Naive thymus-derived CD8-positive, alpha-beta T cell (primary cell): Measurements from ENCODE around the gene RNF152. TPM values are rescaled to one million over a fixed set of nuclear protein-coding genes. Genes with fewer than 3 reads are reported as not detected.

Experiments
- ATAC-seq, 2 donors: fragments of 150-1000 bp; cut with Tn5 transposase in 1 of 2; sonication (Bioruptor Pico), chemical (Tn5 transposase) in 1 of 2; 1 replicate in 1 of 2; 2 replicates in 1 of 2; pipeline ENCODE4 v1.10.0; 2021; ENCODE audit warnings: mild to moderate bottlenecking in 2 of 2, moderate library complexity in 2 of 2
- POLR2A ChIA-PET: fragments of 350-600 bp; sonication (Branson Sonifier 250); formaldehyde crosslinking; loops from one replicate; lab custom pipeline; 2021; ENCODE audit warnings: antibody characterized with exemption; lab: Charles Lee
- DNase-seq, 10 donors: peaks; one replicate each; pipeline versions ENCODE4 v3.0.0 to v3.0.0-alpha.2; 2020 to 2022
- H3K27ac Mint-ChIP-seq, 10 donors: one replicate each; pipeline ENCODE4 v1.8.0; 2020 to 2022; ENCODE audit warnings: mild to moderate bottlenecking in 10 of 10, mixed read lengths in 10 of 10, moderate library complexity in 4 of 10, inconsistent platforms in 1 of 10
- H3K27me3 Mint-ChIP-seq, 5 donors: one replicate each; pipeline ENCODE4 v1.8.0; 2021 to 2022; ENCODE audit warnings: mixed read lengths in 5 of 5
- H3K36me3 Mint-ChIP-seq, 3 donors: one replicate each; pipeline ENCODE4 v1.8.0; 2020 to 2022; ENCODE audit warnings: mixed read lengths in 3 of 3, mild to moderate bottlenecking in 2 of 3, inconsistent platforms in 1 of 3
- H3K4me1 Mint-ChIP-seq, 4 donors: one replicate each; pipeline ENCODE4 v1.8.0; 2021 to 2022; ENCODE audit warnings: mixed read lengths in 4 of 4
- H3K4me3 Mint-ChIP-seq, 10 donors: one replicate each; pipeline ENCODE4 v1.8.0; 2020 to 2022; ENCODE audit warnings: mild to moderate bottlenecking in 10 of 10, mixed read lengths in 10 of 10, moderate library complexity in 6 of 10, inconsistent platforms in 1 of 10
- H3K9me3 Mint-ChIP-seq, 9 donors: one replicate each; pipeline ENCODE4 v1.8.0; 2020 to 2022; ENCODE audit warnings: mixed read lengths in 9 of 9, mild to moderate bottlenecking in 3 of 9, inconsistent platforms in 1 of 9, moderate library complexity in 1 of 9
- polyA plus RNA-seq, 3 donors: library from polyadenylated mRNA; unstranded; fragments of 300-500 nt; fragmentation: Illumina TruSeq; gene quantifications; one replicate each; pipeline ENCODE4 v1.2.3, GENCODE V29; 2021
- total RNA-seq, 8 experiments: library from RNA in 2 of 8; stranded (reverse) in 2 of 8; gene quantifications; one replicate each; pipeline ENCODE4 v1.2.3 and lab custom pipeline; 2021 to 2026

Gene RNF152
- total and polyA plus RNA-seq, 5 experiments from 2014 or later: 0.19 to 0.23 TPM; not detected in 3

- H3K4me3 Mint-ChIP-seq: no peak overlapping the region
- no peaks in the 10 kb centered on the region for H3K9me3 Mint-ChIP-seq
- peaks cover 0 to 18% (median 10%) of the 10 kb centered on the region in 5 donors for H3K27me3 Mint-ChIP-seq
- POLR2A ChIA-PET: no interaction called here
- H3K36me3 Mint-ChIP-seq: peaks cover 0 to 2% (median 0%) of the 10 kb centered on the region in 3 donors
- H3K4me1 Mint-ChIP-seq: peaks cover 0 to 1% (median 0%) of the 10 kb centered on the region in 4 donors
- no peak for ATAC-seq
- H3K27ac Mint-ChIP-seq: no peak overlapping the region
- no peak for DNase-seq
Observed at GRCh38 chr18:61912476-61912875, 19.7 kb upstream of the RNF152 start.

GRCh38 chr18:61910101-61910500 is 17.3 kb upstream of the RNF152 start:
- POLR2A ChIA-PET: no interaction called here
- H3K27ac Mint-ChIP-seq: no peak overlapping the region
- H3K9me3 Mint-ChIP-seq: no peaks in the 10 kb centered on the region
- no peak overlapping the region for H3K4me3 Mint-ChIP-seq
- no peaks in the 10 kb centered on the region for H3K36me3 Mint-ChIP-seq
- DNase-seq: no peak
- no peak for ATAC-seq
- H3K4me1 Mint-ChIP-seq: no peaks in the 10 kb centered on the region
- peaks cover 3 to 19% (median 16%) of the 10 kb centered on the region in 5 donors for H3K27me3 Mint-ChIP-seq

GRCh38 chr18:61908661-61909060 is 15.9 kb upstream of the RNF152 start:
- Mint-ChIP-seq H3K27me3 (peaks cover 5 to 26% (median 16%) of the 10 kb centered on the region in 5 donors), H3K27ac (no peak overlapping the region), H3K9me3 (no peaks in the 10 kb centered on the region), H3K4me1 (no peaks in the 10 kb centered on the region), H3K4me3 (no peak overlapping the region), H3K36me3 (no peaks in the 10 kb centered on the region)
- POLR2A ChIA-PET: no interaction called here
- no peak for ATAC-seq
- DNase-seq: no peak

DNA sequence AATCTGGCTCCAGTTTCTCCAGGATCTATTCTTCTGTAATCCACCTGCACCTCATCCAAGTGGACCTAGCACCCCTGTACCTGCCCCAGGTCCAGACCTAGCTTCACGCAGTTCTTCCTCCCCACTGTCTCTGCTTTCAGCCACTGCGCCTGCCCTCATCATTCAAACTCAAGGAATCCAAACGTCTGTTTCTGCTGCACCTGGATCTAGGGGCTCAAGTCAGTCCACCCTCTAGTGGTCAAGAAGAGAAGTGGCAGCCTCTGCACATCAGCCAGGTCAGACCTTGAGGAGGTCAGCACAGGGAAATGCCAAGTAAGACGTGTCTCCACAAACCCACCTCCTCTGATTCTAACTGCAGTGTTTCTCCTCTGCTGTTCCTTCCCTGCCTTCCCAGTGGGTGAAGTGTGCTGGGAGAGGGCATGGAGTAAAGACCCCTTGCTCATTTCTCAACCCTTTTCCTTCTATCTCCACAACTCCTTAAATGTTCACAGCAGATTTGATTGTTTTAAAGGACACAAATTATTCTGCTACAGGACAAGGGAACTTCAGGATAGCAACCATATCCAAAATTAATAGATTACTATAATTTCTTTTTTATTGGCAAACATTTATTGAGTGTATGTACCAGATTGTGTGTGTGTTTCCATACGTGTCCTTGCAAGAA is 8.6 kb upstream of the RNF152 start:
- Mint-ChIP-seq H3K36me3 (no peaks in the 10 kb centered on the region), H3K27me3 (peaks cover 15 to 39% (median 35%) of the 10 kb centered on the region in 5 donors)
- POLR2A ChIA-PET: no interaction called here

GRCh38 chr18:61900504-61901281 is 7.9 kb upstream of the RNF152 start:
- Mint-ChIP-seq H3K4me3 (no peak overlapping the region), H3K27me3 (peaks cover 15 to 38% (median 36%) of the 10 kb centered on the region in 5 donors), H3K9me3 (no peaks in the 10 kb centered on the region), H3K36me3 (no peaks in the 10 kb centered on the region), H3K27ac (no peak overlapping the region), H3K4me1 (peaks cover 0 to 6% (median 2%) of the 10 kb centered on the region in 4 donors)
- ATAC-seq: no peak
- DNase-seq: no peak
- POLR2A ChIA-PET: no interaction called here

More for the DNA sequence above, 8.6 kb upstream of the RNF152 start:
- DNase-seq (peak in 8 of 10 donors; percentile 17 to 50 (median 30)), ATAC-seq (peak; percentile 77)
- H3K27ac Mint-ChIP-seq: no peak overlapping the region
- no peak overlapping the region for H3K4me3 Mint-ChIP-seq
- peaks cover 0 to 6% (median 2%) of the 10 kb centered on the region in 4 donors for H3K4me1 Mint-ChIP-seq
- no peaks in the 10 kb centered on the region for H3K9me3 Mint-ChIP-seq

GRCh38 chr18:61898640-61899101 is 5.9 kb upstream of the RNF152 start:
- ATAC-seq: no peak

GRCh38 chr18:61896757-61897156 is 4.0 kb upstream of the RNF152 start:
- H3K27me3 Mint-ChIP-seq: peaks cover 14 to 40% (median 20%) of the 10 kb centered on the region in 5 donors
- peak overlapping the region in 1 of 10 donors; percentile 21 for H3K27ac Mint-ChIP-seq
- POLR2A ChIA-PET: no interaction called here
- ATAC-seq: no peak
- DNase-seq: no peak
- H3K4me1 Mint-ChIP-seq: peaks cover 9 to 28% (median 16%) of the 10 kb centered on the region in 4 donors
- peak overlapping the region in 1 of 10 donors; percentile 4 for H3K4me3 Mint-ChIP-seq
- H3K9me3 Mint-ChIP-seq: no peaks in the 10 kb centered on the region
- no peaks in the 10 kb centered on the region for H3K36me3 Mint-ChIP-seq

More at GRCh38 chr18:61898640-61899101, 5.9 kb upstream of the RNF152 start:
- POLR2A ChIA-PET: no interaction called here
- peaks cover 2 to 12% (median 6%) of the 10 kb centered on the region in 4 donors for H3K4me1 Mint-ChIP-seq
- H3K27me3 Mint-ChIP-seq: peaks cover 15 to 36% (median 35%) of the 10 kb centered on the region in 5 donors
- H3K9me3 Mint-ChIP-seq: no peaks in the 10 kb centered on the region
- H3K27ac Mint-ChIP-seq: no peak overlapping the region
- no peak overlapping the region for H3K4me3 Mint-ChIP-seq
- H3K36me3 Mint-ChIP-seq: no peaks in the 10 kb centered on the region
- DNase-seq: no peak

DNA sequence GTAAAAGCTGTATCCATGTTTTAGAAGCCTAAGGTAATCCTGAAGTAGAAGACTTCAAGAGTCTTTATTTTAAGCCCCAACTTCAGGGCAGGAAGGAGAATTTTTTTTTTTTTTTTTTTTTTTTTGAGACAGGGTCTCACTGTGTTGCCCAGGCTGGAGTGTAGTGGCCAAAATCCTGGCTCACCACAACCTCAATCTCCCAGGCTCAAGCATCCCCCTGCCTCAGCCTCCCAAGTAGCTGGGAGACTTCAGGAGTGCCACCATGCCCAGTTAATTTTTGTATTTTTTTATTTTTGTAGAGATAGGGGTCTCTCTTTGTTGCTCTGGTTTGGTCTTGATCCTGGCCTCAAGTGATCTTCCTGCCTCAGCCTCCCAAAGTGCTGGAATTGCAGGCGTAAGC is 3.3 kb upstream of the RNF152 start:
- Mint-ChIP-seq H3K4me3 (no peak overlapping the region), H3K4me1 (peaks cover 7 to 23% (median 15%) of the 10 kb centered on the region in 4 donors), H3K27me3 (peaks cover 10 to 41% (median 14%) of the 10 kb centered on the region in 5 donors), H3K27ac (no peak overlapping the region), H3K36me3 (no peaks in the 10 kb centered on the region), H3K9me3 (no peaks in the 10 kb centered on the region)
- POLR2A ChIA-PET: interaction anchor here (0.6 kb wide), 1 partner anchor 25 kb away, joined by 9 read pairs; no protein-coding TSS in a partner anchor
- ATAC-seq (no peak), DNase-seq (no peak)

- POLR2A ChIA-PET: interaction anchor here (0.7 kb wide), 1 partner anchor 217 kb away, joined by 3 read pairs; no protein-coding TSS in a partner anchor
Observed at GRCh38 chr18:61894751-61895524, 2.1 kb upstream of the RNF152 start.

GRCh38 chr18:61893971-61894750 is 1.4 kb upstream of the RNF152 start:
- POLR2A ChIA-PET: no interaction called here
- peaks cover 5 to 46% (median 18%) of the 10 kb centered on the region in 5 donors for H3K27me3 Mint-ChIP-seq
- peak; percentile 81 to 89 for ATAC-seq

More at GRCh38 chr18:61894751-61895524, 2.1 kb upstream of the RNF152 start:
- H3K27me3 Mint-ChIP-seq: peaks cover 5 to 44% (median 18%) of the 10 kb centered on the region in 5 donors
- ATAC-seq (no peak), DNase-seq (peak in 2 of 10 donors; percentile 2 to 4)
- H3K9me3 Mint-ChIP-seq: no peaks in the 10 kb centered on the region
- peak overlapping the region; percentile 39 to 96 (median 72) for H3K4me3 Mint-ChIP-seq
- H3K4me1 Mint-ChIP-seq: peaks cover 7 to 21% (median 15%) of the 10 kb centered on the region in 4 donors
- H3K36me3 Mint-ChIP-seq: no peaks in the 10 kb centered on the region
- peak overlapping the region in 3 of 10 donors; percentile 40 to 53 (median 48) for H3K27ac Mint-ChIP-seq

DNA sequence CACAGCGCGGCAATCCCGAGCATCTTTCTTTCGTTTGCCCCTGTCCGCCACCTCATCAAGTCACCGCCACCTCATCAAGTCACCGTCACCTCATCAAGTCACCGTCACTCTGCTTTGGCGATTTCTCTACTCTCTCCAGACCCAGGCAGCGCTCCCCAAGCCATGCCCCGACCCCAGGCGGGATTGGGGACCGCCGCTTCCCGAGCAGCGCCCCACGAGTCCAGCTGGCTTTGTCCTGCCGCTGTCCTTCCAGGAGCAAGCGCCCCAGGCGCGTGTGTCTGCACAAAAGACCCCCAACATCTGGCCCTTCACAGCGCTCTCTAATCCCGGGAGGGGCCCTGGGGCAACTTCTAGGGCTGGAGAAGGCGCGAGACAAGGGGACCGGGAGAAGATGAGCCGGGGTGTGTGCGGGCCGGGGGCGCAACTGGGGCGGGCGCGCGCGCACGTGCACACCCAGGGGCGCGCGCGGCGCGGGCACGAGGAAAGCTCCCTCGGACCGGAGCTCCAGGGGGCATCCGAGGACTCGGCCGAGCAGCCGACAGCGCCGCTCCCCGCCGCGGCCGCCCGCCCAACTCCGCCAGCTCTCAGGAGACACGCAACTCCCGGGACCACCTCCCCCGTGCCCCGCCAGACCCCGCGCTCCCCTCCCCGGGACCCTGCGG is 633 bp upstream of the RNF152 start:
- peak; percentile 26 to 36 for ATAC-seq
- Mint-ChIP-seq H3K4me3 (peak overlapping the region; percentile 82 to 96 (median 91)), H3K9me3 (no peaks in the 10 kb centered on the region), H3K36me3 (no peaks in the 10 kb centered on the region), H3K4me1 (peaks cover 7 to 21% (median 15%) of the 10 kb centered on the region in 4 donors), H3K27me3 (peaks cover 5 to 44% (median 18%) of the 10 kb centered on the region in 5 donors), H3K27ac (peak overlapping the region in 4 of 10 donors; percentile 10 to 84 (median 74))
- POLR2A ChIA-PET: no interaction called here
- DNase-seq: peak in 4 of 10 donors; percentile 7 to 34 (median 16)

More at GRCh38 chr18:61893971-61894750, 1.4 kb upstream of the RNF152 start:
- Mint-ChIP-seq H3K27ac (no peak overlapping the region), H3K9me3 (no peaks in the 10 kb centered on the region), H3K36me3 (no peaks in the 10 kb centered on the region), H3K4me1 (peaks cover 7 to 21% (median 15%) of the 10 kb centered on the region in 4 donors), H3K4me3 (peak overlapping the region; percentile 69 to 96 (median 84))
- peak; percentile 44 to 77 (median 60) for DNase-seq
